ENCODE data around the gene GRID1.

The GRID1 gene

DNA sequence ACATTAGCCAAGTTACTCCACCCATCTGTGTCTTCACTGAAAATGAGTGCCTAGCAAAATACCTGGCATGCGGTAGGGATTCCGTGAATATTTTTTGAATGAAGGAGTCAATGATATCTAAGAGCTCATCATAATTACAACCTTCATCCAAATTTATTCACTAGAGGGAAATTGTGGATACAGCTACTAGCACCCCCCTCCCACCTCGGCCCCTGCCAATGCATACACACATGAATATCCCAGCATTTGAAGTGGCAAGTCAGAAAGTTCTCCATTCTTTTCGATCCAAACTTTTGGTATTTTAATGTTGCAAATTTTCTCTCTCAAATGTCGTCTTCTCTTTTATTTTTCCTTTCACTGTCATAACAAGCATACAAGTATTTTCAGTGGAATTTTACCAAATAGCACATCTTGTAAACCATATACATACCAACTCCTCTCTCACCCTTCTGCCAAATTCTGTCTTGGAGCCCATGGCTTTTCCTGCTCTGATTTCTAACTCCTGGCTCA is 164.3 kb downstream of the GRID1 start:
- DNase-seq: no peak

DNA sequence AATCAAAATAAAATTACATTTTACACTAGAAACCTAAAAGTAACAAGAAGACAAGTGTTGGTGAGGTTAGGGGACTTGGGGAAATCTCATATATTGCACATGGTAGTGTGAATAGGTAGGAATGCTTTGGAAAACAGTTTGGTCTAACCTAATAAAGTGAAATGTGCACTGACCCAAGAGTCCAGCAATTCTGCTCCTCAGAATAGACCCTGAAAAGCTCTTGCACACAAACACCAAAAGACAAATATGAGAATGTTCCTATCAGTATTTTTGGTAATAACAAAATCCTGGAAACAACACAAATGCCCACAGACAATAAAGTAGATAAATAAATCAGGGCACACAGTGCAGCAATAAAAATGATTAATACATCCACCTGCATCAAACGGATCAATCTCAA is 165.7 kb downstream of the GRID1 start:
- no peak for DNase-seq

DNA sequence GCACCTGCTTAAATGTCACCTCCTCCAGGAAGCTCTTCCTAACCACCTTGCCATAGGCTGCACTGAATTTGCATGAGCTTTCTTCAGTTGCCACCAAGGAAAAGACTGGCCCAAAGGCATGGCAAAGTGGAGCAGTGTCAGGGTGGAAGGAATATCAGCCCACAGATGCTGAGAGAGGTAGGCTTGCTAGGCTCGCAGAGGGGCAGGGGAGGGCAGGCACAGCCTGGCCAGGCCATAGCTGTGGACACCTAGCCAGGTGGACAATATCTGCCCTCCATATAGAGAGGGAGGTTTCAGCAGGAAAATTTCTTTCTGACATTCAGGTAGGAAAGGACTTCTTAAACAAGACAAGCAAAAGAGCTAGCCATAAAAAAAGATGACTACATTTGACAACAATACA is 166.3 kb downstream of the GRID1 start:
- no peak for DNase-seq

DNA sequence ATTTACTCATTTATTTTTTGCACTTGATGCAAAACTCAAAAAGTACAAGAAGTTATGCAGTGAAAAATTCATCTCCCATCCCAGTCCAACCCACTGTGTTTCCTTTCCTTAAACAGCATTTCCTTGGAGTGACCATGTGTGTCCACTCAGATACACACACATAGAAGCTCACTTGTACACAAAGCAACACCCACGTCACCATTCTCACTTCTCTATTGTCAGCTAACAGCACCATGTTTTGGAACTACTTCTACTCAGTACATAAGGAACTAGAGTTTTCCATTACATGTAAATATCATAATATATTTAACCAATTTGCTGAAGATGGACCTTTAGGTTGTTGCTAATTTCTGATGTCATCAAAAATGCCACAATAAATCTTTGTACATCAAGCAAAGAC is 167.6 kb downstream of the GRID1 start:
- no peak for DNase-seq

DNA sequence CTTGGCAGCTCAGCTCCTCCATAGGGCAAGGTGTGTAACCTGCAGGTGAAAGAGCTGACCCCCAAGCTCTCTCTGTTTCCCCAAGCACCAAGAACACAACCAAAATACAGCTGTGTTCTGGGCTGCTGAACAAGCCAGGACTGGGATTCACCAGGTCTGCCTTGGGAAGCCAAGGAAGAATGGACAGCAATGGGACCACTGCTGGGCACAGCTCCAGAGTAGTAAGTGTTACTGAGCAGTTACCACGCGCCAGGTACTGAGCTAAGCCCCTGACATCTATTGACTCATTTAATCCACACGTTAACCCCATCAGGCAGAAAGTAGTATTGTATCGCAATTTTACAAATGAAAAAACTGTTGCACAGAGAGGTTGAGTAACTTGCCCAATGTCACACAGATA is 168.3 kb downstream of the GRID1 start:
- no peak for DNase-seq

DNA sequence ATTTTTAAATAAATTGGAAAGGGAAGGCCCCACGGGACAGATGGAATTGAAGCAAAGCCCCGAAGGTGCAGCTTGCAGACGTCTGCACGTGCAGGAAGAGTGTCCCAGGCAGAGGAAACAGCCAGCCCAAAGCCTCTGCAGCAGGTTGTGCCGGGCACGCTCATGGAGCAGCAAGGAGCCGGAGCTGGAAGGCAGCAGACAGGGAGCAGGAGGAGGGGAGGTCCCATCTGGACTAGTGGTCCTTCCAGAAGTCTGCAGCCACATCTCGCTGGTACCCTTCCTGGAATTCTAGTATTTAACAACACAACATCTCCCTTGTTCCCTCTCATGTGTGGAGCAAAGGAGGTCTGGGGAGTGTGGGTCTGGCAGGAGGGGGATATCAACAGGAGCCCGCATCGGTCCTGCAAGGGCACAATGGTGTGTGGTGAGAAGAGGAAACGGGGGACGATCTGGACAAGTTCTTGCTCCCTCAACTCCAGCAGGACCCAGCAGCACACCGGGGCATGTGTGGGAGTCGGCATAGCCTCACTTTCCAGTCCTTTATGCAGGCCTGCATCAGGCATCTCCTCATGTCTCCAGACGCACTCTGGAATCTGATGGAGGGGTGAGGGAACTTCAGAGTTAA is 169.3 kb downstream of the GRID1 start:
- DNase-seq: no peak

DNA sequence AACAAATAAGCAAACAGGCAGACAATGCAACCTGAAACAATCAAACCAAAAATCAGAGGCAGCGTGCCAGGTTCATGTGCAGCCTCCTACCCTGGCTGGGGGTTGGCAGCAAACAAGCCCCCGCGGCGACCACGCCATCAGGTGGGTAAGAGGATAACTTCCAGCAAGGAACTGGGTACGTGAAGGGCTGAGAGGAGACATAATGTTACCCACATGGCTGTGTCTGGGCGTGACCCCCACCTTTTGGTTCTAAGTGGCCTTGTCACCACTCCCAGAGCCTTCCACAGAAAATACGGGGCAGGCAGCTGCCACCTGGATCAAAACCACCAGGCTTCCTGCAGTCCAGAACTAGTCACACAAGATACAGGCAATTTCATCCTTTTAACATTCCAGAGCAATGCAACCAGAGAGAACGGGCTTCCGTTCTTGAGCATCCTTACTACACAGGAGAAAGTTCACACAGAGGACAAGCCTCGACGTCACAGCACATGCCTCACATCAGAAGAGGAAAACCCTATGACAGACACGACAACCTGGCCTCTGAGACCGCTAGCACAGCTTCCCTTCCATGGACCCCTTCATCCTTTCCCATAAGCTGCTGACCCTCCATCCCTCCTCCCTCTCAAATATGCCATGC is 171.0 kb downstream of the GRID1 start:
- no peak for DNase-seq

DNA sequence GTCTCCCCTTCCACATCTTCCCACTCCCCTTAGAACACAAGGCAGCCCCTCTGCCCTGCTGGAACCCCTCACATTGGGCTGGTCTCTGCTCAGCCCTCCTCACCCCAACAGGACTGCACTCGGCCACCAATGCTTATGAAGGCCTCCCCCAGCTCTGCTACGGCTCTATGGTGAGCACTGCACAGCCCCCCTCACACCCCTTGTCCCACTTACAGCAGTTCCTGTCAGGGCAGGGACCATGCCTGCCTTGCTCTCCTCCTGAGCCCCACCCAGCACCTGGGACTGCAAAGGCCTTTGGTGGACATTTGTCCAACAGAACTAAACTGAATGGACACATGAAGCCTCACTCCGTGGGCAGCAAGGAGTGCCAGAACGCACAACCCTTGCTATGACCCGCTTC is 171.9 kb downstream of the GRID1 start:
- DNase-seq: no peak

DNA sequence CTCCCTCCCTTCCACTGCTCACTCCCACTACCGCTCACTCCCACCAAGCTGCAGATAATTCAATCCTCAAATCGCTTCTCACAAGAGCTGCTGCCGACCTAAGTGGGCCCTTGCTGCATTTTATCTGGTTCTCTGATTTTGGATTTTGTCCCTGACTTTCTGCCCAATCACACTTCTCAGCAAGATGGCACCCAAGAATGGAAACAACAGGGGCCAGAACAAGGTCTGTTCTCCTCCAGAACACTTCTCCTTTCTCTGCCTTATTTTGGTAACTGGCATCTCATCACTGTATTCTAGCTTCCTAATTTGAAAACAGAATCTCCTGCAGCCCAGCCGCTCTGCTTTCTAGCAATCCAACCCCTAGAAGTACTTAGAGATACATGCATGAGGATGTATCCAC is 172.8 kb downstream of the GRID1 start:
- DNase-seq: no peak

DNA sequence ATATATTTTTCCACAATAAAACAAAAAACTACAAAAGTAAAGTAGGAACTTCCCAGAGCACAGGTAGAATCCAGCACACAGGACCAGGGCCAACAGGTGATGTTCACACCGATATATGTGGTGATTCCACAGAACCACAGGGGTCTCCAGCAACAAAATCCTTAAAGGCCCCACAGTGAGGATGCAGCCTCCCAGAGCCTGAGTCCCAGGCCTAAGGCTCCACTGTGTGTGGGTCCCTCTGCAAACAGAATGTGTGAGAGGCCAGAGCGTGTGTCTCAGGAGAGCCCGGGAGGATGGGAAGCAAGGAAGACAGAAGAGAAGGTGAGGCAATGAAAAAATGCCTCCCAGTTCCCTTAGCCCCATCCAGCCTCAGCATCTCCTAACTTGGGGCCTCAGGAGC is 173.9 kb downstream of the GRID1 start:
- no peak for DNase-seq

DNA sequence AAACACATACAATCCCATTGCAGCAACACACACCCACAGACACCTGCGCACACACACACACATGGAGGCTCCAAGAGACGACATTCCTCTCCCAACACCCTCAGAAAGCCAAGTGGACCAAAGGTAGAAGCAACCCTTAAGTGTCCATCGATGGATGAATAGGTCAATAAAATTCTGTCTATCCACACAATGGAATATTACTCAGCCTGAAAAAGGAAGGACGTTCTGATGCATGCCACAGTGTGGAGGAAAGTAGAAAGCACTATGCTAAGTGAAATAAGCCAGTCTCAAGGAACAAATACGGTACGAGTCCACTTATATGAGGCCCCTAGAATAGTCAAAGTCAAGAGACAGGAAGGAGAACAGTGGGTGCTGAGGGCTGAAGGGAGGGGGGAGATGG is 174.4 kb downstream of the GRID1 start:
- no peak for DNase-seq

DNA sequence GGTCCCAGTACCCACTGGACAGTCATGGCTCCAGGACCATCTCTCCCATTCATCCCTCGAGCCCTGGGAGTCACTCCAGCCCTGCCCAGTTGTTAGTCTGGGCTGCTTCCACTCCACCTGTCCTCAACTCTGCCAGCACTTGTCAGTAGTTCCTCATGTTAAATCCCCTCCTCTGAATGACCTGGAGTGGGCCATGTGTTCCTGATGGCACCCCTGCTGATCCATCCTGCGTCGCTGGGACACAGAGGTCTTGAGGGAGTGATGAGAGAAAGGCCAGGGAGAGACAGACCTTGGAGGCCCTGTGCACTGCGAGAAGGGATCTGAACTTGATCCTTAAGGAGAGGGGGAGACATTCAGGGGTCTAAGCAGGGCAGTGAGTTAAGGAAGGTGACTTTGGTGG is 174.9 kb downstream of the GRID1 start:
- DNase-seq: no peak

DNA sequence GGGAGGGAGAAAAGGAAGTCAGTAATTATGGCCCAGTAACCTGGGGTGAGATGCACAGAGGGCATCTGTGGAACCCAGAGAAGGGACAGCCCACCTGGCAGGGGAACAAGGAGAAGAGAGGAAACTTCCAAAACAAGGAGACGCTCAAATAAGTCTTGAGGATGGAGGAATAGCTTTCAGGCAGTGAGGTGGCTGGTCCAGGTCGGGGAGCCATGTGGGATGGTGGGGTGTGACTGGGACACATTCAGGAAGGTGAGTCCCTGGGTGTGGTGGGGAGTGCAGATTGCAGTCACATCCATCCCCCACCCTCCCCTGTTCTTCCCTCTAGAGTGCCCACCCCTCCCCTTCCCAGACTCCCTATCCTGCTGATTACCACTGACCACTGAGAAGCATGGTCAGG is 175.4 kb downstream of the GRID1 start:
- DNase-seq: no peak

DNA sequence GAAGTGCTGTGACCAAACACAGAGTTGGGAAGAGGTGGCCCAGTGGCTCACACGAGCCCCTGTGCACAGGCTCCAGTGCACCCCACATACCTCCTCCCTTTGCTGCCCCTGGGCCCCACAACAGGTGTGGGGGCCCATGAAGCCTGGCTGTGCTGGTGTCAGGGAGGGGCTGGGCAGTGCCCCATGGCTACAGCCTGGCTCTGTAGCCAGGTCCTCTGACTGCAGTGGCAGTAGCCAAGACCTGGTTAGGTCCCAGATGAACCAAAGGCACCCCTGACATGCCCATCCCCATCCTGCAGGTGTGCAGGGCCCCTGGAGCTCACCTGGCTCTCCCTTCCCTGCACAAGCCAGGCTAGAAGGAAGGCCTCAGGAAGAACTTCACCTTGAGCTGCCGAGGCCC is 176.3 kb downstream of the GRID1 start:
- DNase-seq: no peak

DNA sequence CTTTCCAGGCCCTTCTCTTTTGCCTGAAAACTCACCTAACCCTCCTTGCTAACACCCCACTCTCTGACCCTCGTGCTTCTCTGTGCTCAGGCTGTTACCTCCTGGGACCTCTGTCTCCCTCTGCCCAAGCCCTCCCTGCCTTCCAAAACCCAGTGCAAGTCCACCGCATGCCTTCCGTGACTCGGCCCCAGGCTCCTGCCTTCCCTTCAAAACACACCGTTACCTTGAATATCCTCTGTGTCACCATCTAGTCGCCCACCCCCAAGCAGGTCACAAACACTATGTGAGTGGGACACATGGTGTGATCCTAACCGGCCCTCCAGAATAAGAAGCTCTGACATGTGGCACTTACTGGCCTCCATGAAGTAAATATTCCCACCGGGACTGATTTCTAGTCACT is 176.7 kb downstream of the GRID1 start:
- no peak for DNase-seq

DNA sequence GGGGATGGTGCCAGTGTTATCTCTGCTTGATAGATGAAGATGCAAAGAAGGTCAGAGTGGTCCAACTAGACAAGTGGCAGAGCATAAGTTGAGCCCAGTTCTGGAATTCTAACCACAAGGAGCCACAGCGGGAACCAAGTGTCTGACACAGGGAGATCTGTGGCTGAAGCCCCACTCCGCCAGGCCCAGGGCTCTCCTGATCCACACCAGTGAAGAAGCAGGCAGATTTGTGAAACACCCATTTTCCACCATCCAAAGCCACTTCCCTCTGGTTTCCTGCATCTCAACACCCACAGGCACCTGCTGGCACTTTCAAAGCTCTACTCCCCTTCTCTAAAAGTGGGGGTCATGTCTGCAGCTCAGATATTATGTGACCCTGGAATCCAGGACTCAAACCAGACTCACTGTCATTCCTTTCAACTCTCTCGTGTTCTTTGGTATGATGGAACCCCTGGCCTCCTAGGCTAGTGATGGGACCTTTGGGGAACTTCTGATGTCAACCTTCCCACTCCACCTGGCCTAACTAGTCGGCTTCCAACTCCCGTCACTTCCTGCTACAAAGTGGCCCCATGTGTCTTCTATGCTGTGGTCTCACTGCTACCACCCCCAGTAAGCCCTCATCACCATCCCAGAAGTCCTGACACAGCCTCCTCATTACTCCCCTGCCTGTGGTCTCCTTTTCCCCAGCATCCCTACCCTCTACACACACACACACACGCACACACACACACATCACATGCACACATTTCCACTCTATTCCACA is 177.6 kb downstream of the GRID1 start:
- no peak for DNase-seq

DNA sequence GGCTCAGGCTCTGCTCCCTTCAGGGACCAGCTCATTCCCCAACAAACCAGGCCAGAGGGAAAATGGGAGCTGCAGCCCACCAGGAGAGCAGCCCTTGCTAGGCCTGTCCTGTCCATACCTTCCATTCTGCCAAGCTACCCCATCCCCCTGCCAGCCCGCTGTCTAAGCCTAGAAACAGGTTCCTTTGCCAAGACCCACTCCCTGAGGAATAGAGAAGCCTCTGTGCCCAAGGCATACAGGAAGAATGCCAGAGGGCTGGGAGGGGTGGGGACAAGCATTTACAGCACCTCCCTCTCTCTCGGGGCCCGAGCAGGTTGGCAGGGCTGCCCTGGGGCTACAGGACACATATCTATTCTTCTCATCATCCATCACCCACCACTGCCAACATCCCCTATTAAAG is 178.3 kb downstream of the GRID1 start:
- DNase-seq: no peak

DNA sequence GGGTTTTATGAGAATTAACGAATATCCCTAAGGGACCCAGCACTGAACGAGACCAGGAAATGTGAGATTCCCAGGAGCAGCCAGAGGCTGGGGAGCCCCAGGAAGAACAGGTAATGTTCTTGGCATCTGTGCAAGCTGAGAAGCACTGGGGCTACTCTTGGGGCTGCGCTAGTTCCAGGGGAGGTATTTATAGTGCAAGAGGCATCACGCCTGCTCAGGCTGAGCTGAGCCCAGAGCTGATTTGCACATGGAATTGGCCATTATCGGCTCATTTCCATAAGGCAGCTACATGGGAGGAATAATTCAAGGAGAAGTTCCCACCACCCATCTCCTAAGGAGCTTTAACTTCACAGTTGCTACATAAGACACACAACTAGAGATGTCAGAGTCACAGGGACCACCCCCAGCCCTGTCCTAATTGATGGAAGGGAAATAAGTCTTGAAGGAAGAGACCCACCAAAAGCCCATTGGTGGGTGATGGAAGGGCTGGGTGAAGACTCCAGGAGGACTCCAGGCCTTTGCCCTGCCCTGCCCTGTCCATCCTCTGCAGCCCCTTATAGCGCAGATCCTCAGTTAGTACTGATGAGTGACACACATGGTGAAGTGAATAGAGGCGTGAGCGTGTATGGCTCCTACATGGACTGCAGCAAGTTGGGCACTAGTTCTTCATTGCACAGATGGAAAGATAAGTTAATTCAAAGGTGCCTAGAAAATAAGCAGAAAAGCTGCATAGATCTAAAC is 178.9 kb downstream of the GRID1 start:
- DNase-seq: no peak

DNA sequence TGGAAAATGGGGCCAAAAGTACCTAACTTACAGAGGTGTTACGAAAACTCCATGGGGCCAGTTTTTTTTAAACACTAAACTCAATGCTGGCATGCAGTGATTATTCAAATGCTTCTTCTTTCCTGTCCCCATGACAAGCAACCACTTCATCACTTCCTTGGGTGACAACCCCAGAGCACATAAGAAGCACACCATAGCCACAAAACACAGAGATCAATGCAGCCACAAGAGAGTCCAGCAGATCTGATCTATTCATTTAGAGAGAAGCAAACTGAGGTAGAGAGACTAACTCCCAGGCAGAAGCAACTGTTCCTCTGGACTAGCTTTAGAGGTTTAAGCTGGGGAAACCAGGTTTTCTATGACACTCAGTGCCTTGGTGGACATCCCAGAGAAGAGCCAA is 180.0 kb downstream of the GRID1 start:
- no peak for DNase-seq

DNA sequence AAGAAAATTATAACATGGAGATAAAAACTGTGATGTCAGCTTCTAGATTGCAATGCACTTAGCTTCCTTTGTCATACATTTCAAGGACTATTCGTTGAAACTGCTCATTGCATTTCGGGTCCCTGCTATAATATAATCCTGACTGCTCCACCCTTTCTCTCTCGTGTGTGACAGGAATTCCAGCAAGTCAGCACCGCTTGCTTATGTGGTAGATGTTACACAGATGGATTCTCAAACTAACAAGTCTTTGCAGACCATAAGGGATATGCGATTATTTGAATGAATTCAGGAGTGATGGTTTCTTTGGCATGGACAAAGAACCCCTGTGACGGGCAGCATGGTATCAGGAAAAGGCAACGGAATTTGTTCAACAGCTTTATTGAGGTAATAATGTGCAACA is 184.0 kb downstream of the GRID1 start:
- DNase-seq: no peak

DNA sequence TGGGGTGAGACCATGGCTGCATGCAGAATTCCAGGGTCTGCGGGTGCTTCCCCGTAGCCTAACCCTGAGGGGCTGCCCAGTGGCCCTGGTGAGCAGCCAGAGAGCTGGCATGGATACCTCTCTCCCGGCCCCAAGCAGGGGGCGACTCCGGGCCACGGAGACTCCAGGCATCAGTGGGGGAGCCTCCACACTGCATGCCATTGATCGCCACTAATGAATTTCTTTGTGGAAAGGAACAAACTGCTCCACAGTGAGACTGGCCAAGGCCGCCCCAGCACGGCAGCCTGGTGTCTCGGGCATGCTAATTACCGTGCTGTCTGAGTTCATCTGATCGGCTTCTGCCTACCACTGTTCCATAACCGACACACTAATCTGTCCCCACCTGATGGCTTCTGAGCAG is 184.4 kb downstream of the GRID1 start:
- DNase-seq: no peak

DNA sequence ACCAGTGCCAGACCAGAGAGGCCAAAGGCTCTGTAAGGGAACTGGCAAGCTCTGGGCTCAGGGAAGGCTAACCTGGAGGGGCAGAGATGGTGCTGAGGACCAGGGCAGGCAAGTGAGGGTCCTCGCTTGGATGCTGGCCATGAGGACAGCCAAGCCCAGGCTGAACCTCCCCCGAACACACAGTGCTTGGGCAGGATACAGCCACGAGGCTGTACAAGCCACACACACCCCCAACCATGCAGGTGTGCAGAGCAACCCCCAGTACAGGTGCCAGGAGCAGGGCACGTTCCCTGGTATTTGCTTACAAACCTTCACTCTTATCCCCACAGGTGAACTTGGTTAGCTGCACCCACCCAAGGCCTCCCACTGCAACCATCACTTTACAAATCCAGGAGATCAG is 185.7 kb downstream of the GRID1 start:
- no peak for DNase-seq

DNA sequence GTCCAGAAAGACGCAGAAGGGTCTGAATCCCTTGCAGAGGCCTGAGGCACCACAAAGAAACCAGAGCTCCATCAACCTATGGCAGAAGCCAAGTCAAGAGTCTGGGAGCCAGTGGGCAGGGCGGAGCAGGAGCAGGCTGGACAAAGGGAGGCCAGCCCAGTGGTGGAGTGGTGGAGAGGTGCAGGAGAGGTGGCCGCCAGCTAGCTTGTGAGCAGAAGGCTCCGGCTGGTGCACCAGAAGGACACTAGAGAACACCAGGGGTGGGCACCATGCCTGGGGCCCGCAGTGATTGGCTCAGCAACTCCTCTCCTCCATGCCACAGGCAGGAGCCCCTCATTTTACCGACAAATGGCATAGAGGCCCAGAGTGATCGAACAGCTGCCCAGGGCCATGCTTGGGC is 186.6 kb downstream of the GRID1 start:
- DNase-seq: no peak

DNA sequence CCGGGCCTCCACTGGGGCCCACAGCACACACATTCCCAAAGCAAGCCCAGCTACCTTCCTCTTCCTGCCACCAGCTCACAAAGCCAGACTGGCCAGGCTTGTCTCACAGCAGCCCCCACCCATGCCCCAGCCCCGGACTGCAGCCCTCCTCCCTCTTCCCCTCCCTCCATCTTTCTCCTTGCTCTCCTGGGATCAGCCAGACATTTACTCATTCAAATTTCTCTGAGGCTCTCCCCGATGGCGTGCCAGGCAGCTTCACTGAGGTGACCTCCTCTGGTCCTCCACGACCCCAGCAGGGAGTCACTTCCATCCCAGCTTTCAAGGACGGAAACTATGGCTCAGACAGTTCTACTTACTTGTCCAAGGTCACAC is 187.5 kb downstream of the GRID1 start:
- no peak for DNase-seq
